Upper lobe of right lung (tissue), 1 donor: ENCODE data around the gene SSX2IP. TPM values are rescaled to one million over a fixed set of nuclear protein-coding genes. Genes with fewer than 3 reads are reported as not detected.

ENCODE experiments used
- ATAC-seq: fragments of 200-7000 bp; cut with Tn5 transposase; one replicate; pipeline ENCODE4 v1.9.1; 2020; ENCODE audit warnings: mild to moderate bottlenecking, moderate library complexity
- DNase-seq: peaks from one replicate; pipeline ENCODE4 v3.0.0-alpha.2; 2020
- H3K27ac ChIP-seq: fragments of 200-600 bp; one replicate; pipeline ENCODE4 v1.8.0; 2022
- H3K27me3 ChIP-seq: fragments of 200-600 bp; one replicate; pipeline ENCODE4 v1.8.0; 2022; ENCODE audit warnings: mild to moderate bottlenecking
- H3K36me3 ChIP-seq: fragments of 200-600 bp; one replicate; pipeline ENCODE4 v1.8.0; 2022
- H3K4me1 ChIP-seq: fragments of 200-600 bp; one replicate; pipeline ENCODE4 v1.8.0; 2022
- H3K4me3 ChIP-seq: fragments of 200-600 bp; one replicate; pipeline ENCODE4 v1.8.0; 2022; ENCODE audit warnings: mild to moderate bottlenecking
- H3K9me3 ChIP-seq: fragments of 200-600 bp; one replicate; pipeline ENCODE4 v1.8.0; 2022
- CTCF ChIP-seq: fragments of 200-600 bp; IDR thresholded peaks from one replicate; pipeline ENCODE4 v1.8.0; 2022; ENCODE audit warnings: antibody characterized with exemption
- intact Hi-C: fragments of 100-400 bp; cut with DNase I; formaldehyde crosslinking; loops from one replicate; pipeline ENCODE4 v1.11.0; 2022
- total RNA-seq: library from RNA; stranded (reverse); fragmentation: NEBNext Ultra II Directional; extraction: Animal tissue kit (Norgen Biotek cat#: 25700); gene quantifications from one replicate; pipeline ENCODE4 v1.2.1, GENCODE V29; 2021
- donor health status: DM: no; HTN: yes; CAD: no; lungs with severe emphysema.

Gene SSX2IP
- total RNA-seq, 1 donor from 2014 or later = 8.5 TPM

DNA sequence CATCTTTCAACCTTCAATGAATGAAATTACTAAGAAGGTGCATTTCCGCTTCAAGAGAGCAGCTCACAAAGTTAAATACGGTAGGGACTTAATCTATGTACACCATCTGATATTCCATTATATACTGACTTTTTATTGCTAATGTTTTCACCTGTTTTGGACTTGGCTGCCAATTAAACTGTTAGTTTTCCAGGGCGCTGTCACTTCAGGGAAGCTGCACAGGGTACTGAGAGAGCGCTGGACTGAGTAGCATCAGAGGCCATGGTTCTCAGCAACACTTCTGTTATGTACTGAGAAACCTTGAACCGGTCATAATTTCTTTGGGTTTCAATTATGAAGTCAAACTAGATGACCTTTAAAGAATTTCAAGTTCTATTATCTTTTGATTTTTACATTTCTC lies 8.2 kb downstream of the SSX2IP start:
- Histone ChIP-seq H3K36me3 (no peaks in the 10 kb centered on the region), H3K4me1 (no peaks in the 10 kb centered on the region), H3K27me3 (no peaks in the 10 kb centered on the region), H3K27ac (no peak overlapping the region), H3K9me3 (no peaks in the 10 kb centered on the region), H3K4me3 (no peak overlapping the region)
- ATAC-seq (no peak), DNase-seq (no peak)
- no peak for TF ChIP-seq CTCF
- intact Hi-C loops = no loop called here

- no peak for TF ChIP-seq CTCF
- intact Hi-C loops = no loop called here
- ATAC-seq = no peak
Observed at GRCh38 chr1:84677415-84678099, 12.7 kb downstream of the SSX2IP start.

DNA sequence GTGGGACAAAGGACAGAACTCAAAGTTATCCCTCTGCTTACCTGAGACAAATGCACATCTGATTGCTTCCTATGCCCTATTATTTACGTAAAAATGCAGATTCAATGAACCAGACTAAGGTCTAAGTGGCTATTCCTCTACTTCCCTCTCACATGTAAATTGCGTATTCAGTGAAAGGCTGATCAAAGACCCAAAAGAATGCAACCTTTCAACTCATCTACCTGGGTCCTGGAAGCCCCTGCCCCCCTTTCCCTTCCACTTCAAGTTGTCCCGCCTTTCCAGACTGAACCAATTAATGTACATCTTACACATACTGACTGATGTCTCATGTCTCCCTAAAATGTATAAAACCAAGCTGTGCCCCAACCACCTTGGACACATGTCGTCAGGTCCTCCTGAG lies 14.6 kb downstream of the SSX2IP start:
- no peaks in the 10 kb centered on the region for H3K9me3 ChIP-seq
- TF ChIP-seq CTCF = no peak

More at GRCh38 chr1:84677415-84678099, 12.7 kb downstream of the SSX2IP start:
- Histone ChIP-seq H3K4me3 (no peak overlapping the region), H3K36me3 (no peaks in the 10 kb centered on the region), H3K9me3 (no peaks in the 10 kb centered on the region), H3K4me1 (no peaks in the 10 kb centered on the region), H3K27me3 (no peaks in the 10 kb centered on the region), H3K27ac (no peak overlapping the region)
- no peak for DNase-seq

DNA sequence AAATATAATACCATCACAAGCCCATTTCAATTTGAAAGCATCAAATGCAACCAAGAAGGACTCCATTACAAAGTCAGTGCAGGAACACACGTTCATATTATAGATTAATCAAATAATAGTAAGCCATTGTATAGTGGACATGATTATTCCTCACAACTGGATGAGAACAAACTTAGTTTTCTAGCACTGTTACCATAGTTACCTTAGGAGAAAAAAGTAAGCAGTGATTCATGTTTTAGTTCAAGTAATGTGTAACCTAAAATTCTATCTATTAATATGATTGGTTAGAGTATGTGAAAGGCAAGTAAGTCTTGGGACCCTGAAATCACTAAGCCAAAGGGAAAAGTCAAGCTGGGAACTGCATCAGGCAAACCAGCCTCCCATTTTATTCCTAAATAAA lies 15.2 kb downstream of the SSX2IP start:
- no peak for TF ChIP-seq CTCF
- no peaks in the 10 kb centered on the region for H3K36me3 ChIP-seq
- H3K27ac ChIP-seq = no peak overlapping the region
- H3K4me1 ChIP-seq = no peaks in the 10 kb centered on the region
- no peaks in the 10 kb centered on the region for H3K27me3 ChIP-seq
- DNase-seq (no peak), ATAC-seq (no peak)
- no peaks in the 10 kb centered on the region for H3K9me3 ChIP-seq
- H3K4me3 ChIP-seq = no peak overlapping the region
- intact Hi-C loops = no loop called here

More for the DNA sequence above, 14.6 kb downstream of the SSX2IP start:
- Histone ChIP-seq H3K27me3 (no peaks in the 10 kb centered on the region), H3K27ac (no peak overlapping the region), H3K4me1 (no peaks in the 10 kb centered on the region), H3K4me3 (no peak overlapping the region), H3K36me3 (no peaks in the 10 kb centered on the region)
- ATAC-seq = no peak
- no peak for DNase-seq
- intact Hi-C loops = no loop called here

- H3K27me3 ChIP-seq = no peaks in the 10 kb centered on the region
- no peak overlapping the region for H3K4me3 ChIP-seq
- no peaks in the 10 kb centered on the region for H3K36me3 ChIP-seq
- H3K9me3 ChIP-seq = no peaks in the 10 kb centered on the region
- H3K27ac ChIP-seq = no peak overlapping the region
- no peak for TF ChIP-seq CTCF
- DNase-seq (no peak), ATAC-seq (no peak)
- intact Hi-C loops = no loop called here
- H3K4me1 ChIP-seq = no peaks in the 10 kb centered on the region
Observed at GRCh38 chr1:84674705-84675104, 15.6 kb downstream of the SSX2IP start.

DNA sequence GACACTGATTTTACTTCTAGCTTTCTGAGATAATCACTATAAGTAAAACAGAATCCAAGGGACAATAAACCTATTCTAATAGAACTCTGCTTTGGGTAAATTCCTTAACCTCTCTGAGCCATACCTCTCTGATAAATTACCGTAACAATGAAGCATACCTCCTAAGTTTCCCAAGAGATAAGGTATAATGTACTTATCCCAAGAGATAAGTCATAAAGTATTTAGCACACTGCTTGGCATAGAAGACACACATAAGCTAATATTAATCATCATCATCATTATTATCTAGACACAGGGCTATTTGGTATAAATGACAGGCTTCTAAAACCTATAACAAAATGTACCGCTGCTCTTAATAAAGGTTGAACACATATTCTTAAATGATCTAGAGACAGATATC lies 16.2 kb downstream of the SSX2IP start:
- TF ChIP-seq CTCF = no peak
- Histone ChIP-seq H3K4me3 (no peak overlapping the region), H3K27ac (no peak overlapping the region), H3K27me3 (no peaks in the 10 kb centered on the region), H3K4me1 (no peaks in the 10 kb centered on the region), H3K36me3 (no peaks in the 10 kb centered on the region), H3K9me3 (no peaks in the 10 kb centered on the region)
- intact Hi-C loops = no loop called here
- DNase-seq (no peak), ATAC-seq (no peak)
